OCI-LY1 (cell line): ENCODE measurements around the gene SGPP1.
"Not testable (repeated sequence)": the region's sequence is repeated elsewhere in the genome, so short reads cannot be mapped to it uniquely, and the experiment has no call there.

Source experiments
- H2AFZ ChIP-seq: fragments of 200-600 bp; sonication (generic), shearing (Covaris generic); 2 replicates; pipeline ENCODE4 v1.6.0; 2014; ENCODE audit warnings: antibody characterized with exemption, mild to moderate bottlenecking, low read length
- H3F3A ChIP-seq: fragments of 200-600 bp; sonication (generic), shearing (Covaris generic); 2 replicates; pipeline ENCODE4 v1.6.0; 2014; ENCODE audit warnings: mild to moderate bottlenecking, antibody characterized with exemption, low read length, moderate library complexity; ENCODE audit not compliant: insufficient read depth
- H3K27ac ChIP-seq: fragments of 200-600 bp; sonication (generic); 2 replicates; pipeline ENCODE4 v1.5.1; 2014; ENCODE audit warnings: low read length, mixed run types, mild to moderate bottlenecking, low read depth; ENCODE audit not compliant: poor library complexity, severe bottlenecking
- H3K27me3 ChIP-seq: fragments of 200-600 bp; sonication (generic); 2 replicates; pipeline ENCODE4 v1.6.0; 2014; ENCODE audit warnings: antibody characterized with exemption, mild to moderate bottlenecking, low read length, moderate library complexity; ENCODE audit not compliant: insufficient read depth
- H3K36me3 ChIP-seq: fragments of 200-600 bp; sonication (generic); 2 replicates; pipeline ENCODE4 v1.6.1; 2014; ENCODE audit warnings: mild to moderate bottlenecking, antibody characterized with exemption, low read length, moderate library complexity, mixed read lengths; ENCODE audit not compliant: insufficient read depth
- H3K4me1 ChIP-seq: fragments of 200-600 bp; sonication (generic); 2 replicates; pipeline ENCODE4 v1.5.1; 2014; ENCODE audit warnings: mild to moderate bottlenecking, low read length, moderate library complexity; ENCODE audit not compliant: insufficient read depth, severe bottlenecking
- H3K4me2 ChIP-seq: fragments of 200-600 bp; sonication (generic), shearing (Covaris generic); 2 replicates; pipeline ENCODE4 v1.6.1; 2014; ENCODE audit warnings: low read length
- H3K4me3 ChIP-seq: fragments of 200-600 bp; sonication (generic); 2 replicates; pipeline ENCODE4 v1.5.1; 2014; ENCODE audit warnings: low read length, low read depth, mild to moderate bottlenecking, mixed read lengths; ENCODE audit not compliant: poor library complexity, severe bottlenecking
- H3K79me2 ChIP-seq: fragments of 200-600 bp; shearing (Covaris generic); 2 replicates; pipeline ENCODE4 v1.6.1; 2016; ENCODE audit warnings: mixed run types, low read length, mixed read lengths; ENCODE audit not compliant: insufficient read depth
- H3K9ac ChIP-seq: fragments of 200-600 bp; sonication (generic), shearing (Covaris generic); 2 replicates; pipeline ENCODE4 v1.6.1; 2014; ENCODE audit warnings: mild to moderate bottlenecking, low read length, mixed read lengths
- H3K9me2 ChIP-seq: fragments of 200-600 bp; sonication (generic), shearing (Covaris generic); 2 replicates; pipeline ENCODE4 v1.6.1; 2014; ENCODE audit warnings: low read depth, mild to moderate bottlenecking, low read length, mixed read lengths
- H3K9me3 ChIP-seq: fragments of 200-600 bp; shearing (Covaris generic); 2 replicates; pipeline ENCODE4 v1.6.1; 2014; ENCODE audit warnings: low read length, mixed read lengths
- H4K20me1 ChIP-seq: fragments of 200-600 bp; sonication (generic), shearing (Covaris generic); 2 replicates; pipeline ENCODE4 v1.6.0; 2016; ENCODE audit warnings: mild to moderate bottlenecking, low read length; ENCODE audit not compliant: insufficient read depth
- CTCF ChIP-seq: fragments of 200-600 bp; sonication (generic), shearing (Covaris generic); IDR thresholded peaks from 2 replicates; pipeline ENCODE4 v1.5.1; 2017; ENCODE audit warnings: mild to moderate bottlenecking, antibody characterized with exemption, low read length, moderate library complexity, mixed read lengths
- EZH2 ChIP-seq: fragments of 200-600 bp; sonication (generic), shearing (Covaris generic); IDR thresholded peaks from 2 replicates; pipeline ENCODE4 v1.8.0; 2017; ENCODE audit warnings: borderline replicate concordance, mixed run types, mild to moderate bottlenecking, antibody characterized with exemption, low read length, moderate library complexity, mixed read lengths

The SGPP1 gene

DNA sequence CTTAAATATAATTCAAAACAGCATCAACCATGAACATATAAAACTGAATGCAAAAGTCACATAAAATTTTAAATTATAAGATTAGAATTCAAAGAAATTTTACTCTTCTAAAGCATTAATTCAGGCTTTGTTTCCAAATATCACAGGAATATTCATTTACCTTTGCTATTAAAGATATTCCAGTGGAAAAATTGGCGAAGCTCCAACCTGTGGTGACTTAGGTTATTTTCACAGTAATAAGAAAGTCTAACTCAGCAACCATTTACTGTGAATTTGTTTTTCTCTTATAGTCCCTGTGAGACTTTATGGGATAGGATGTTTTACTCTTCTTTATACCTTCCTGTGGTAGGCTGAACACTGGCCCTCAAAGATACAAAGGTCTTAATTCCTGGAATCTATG lies 89.4 kb downstream of the SGPP1 start:
- Histone ChIP-seq H3K9me3 (no peaks in the 10 kb centered on the region), H3K27me3 (no peaks in the 10 kb centered on the region), H4K20me1 (no peaks in the 10 kb centered on the region), H3K9ac (no peak overlapping the region), H3K4me1 (peaks cover 44% of the 10 kb centered on the region), H3F3A (no peaks in the 10 kb centered on the region), H3K4me2 (no peak overlapping the region), H2AFZ (no peak overlapping the region), H3K36me3 (peaks cover 41% of the 10 kb centered on the region), H3K9me2 (no peaks in the 10 kb centered on the region), H3K4me3 (no peak overlapping the region), H3K79me2 (peaks cover 54% of the 10 kb centered on the region), H3K27ac (peak overlapping the region; percentile 25)
- TF ChIP-seq CTCF (no peak), EZH2 (no peak)

- H3K27me3 ChIP-seq, H4K20me1 ChIP-seq, H2AFZ ChIP-seq, H3K9me3 ChIP-seq, H3F3A ChIP-seq, H3K4me3 ChIP-seq, H3K27ac ChIP-seq, H3K4me2 ChIP-seq, H3K9ac ChIP-seq, H3K9me2 ChIP-seq: not testable (repeated sequence)
- peaks cover 41% of the 10 kb centered on the region for H3K36me3 ChIP-seq
- H3K79me2 ChIP-seq = peaks cover 78% of the 10 kb centered on the region
- peaks cover 35% of the 10 kb centered on the region for H3K4me1 ChIP-seq
Measured at GRCh38 chr14:63636094-63636635, 91.7 kb downstream of the SGPP1 start.
